K562 (cell line): Measurements from ENCODE around the gene BRAF. TPM values are rescaled to one million over a fixed set of nuclear protein-coding genes. Genes with fewer than 3 reads are reported as not detected.

Source experiments
- E2F6 ChIP-seq, 2 experiments: IDR thresholded peaks; 2 replicates each; pipeline ENCODE4 v1.6.1; 2011; ENCODE audit warnings: borderline replicate concordance in 1 of 2, control low read depth in 1 of 2, low read depth in 1 of 2, low read length in 1 of 2, mild to moderate bottlenecking in 1 of 2, mixed read lengths in 1 of 2, moderate library complexity in 1 of 2; ENCODE audit not compliant: insufficient read depth in 1 of 2, insufficient read length in 1 of 2, poor library complexity in 1 of 2, severe bottlenecking in 1 of 2; ENCODE audit errors: extremely low read depth in 1 of 2
- ETV5 ChIP-seq: sonication (generic); formaldehyde crosslinking; IDR thresholded peaks from 2 replicates; pipeline ENCODE4 v1.4.0; 2020; ENCODE audit warnings: low read depth, mild to moderate bottlenecking, missing genetic modification reagents
- EWSR1 ChIP-seq: fragments of 450-650 bp; IDR thresholded peaks from 2 replicates; pipeline ENCODE4 v1.6.1; 2018; ENCODE audit warnings: borderline replicate concordance, mild to moderate bottlenecking, low read depth, moderate library complexity; ENCODE audit not compliant: partially characterized antibody
- NBN ChIP-seq: fragments of 450-650 bp; IDR thresholded peaks from 2 replicates; pipeline ENCODE4 v1.6.1; 2016; ENCODE audit warnings: low read depth, mild to moderate bottlenecking
- NFATC3 ChIP-seq: fragments of 450-650 bp; IDR thresholded peaks from 2 replicates; pipeline ENCODE4 v1.6.1; 2017; ENCODE audit warnings: mild to moderate bottlenecking
- POLR2H ChIP-seq: IDR thresholded peaks from 2 replicates; pipeline ENCODE4 v1.6.1; 2016; ENCODE audit warnings: missing genetic modification characterization, low read depth, mild to moderate bottlenecking, control low read depth, missing compliant biosample characterization, moderate library complexity
- RUNX1 ChIP-seq: sonication (generic); IDR thresholded peaks from 2 replicates; pipeline ENCODE4 v1.6.1; 2016; ENCODE audit warnings: antibody characterized with exemption, low read depth
- SMAD1 ChIP-seq: fragments of 150-350 bp; IDR thresholded peaks from 2 replicates; pipeline ENCODE4 v1.6.1; 2014; ENCODE audit warnings: low read length, low read depth; ENCODE audit not compliant: partially characterized antibody
- SMARCA5 ChIP-seq: fragments of 450-650 bp; IDR thresholded peaks from 2 replicates; pipeline ENCODE4 v1.6.1; 2016
- TCF15 ChIP-seq: fragments of 250-450 bp; sonication (Bioruptor Pico); IDR thresholded peaks from 2 replicates; pipeline ENCODE4 v1.8.0; 2022; ENCODE audit warnings: moderate library complexity, mild to moderate bottlenecking, inconsistent platforms
- ZEB2 ChIP-seq: fragments of 450-650 bp; IDR thresholded peaks from 2 replicates; pipeline ENCODE4 v1.6.1; 2016
- ZFP1 ChIP-seq: fragments of 450-650 bp; formaldehyde crosslinking; IDR thresholded peaks from 2 replicates; pipeline ENCODE4 v1.4.0; 2020; ENCODE audit warnings: mild to moderate bottlenecking, mixed read lengths
- ZNF3 ChIP-seq: fragments of 250-450 bp; sonication (Bioruptor Pico); IDR thresholded peaks from 2 replicates; pipeline ENCODE4 v1.5.0; 2021; ENCODE audit warnings: mild to moderate bottlenecking, moderate library complexity
- ZNF584 ChIP-seq: fragments of 200-800 bp; sonication (Bioruptor generic); IDR thresholded peaks from 2 replicates; pipeline ENCODE4 v1.6.1; 2016; ENCODE audit warnings: low read depth, mild to moderate bottlenecking, missing genetic modification characterization, missing compliant biosample characterization
- polyA plus RNA-seq, 8 experiments: library from polyadenylated mRNA; depleted of rRNA in 4 of 8; stranded (reverse) in 5 of 8; unstranded in 3 of 8; fragments of >200 nt; fragmentation: Nextera tagmentation in 2 of 8; fragmentation: Illumina TruSeq in 1 of 8; extraction: Ambion mirVana in 2 of 8; extraction: Trizol in 1 of 8; gene quantifications; 2 replicates each; pipeline versions ENCODE4 v1.2.1 to v1.2.3, GENCODE V29; 2011 to 2014; ENCODE audit warnings: inconsistent platforms in 1 of 8, missing spikeins in 1 of 8
- total RNA-seq, 7 experiments: library from RNA; depleted of rRNA in 6 of 7; stranded (reverse); fragments of >200 nt in 6 of 7; fragmentation: Illumina TruSeq in 2 of 7; extraction: Trizol in 2 of 7; gene quantifications; 2 replicates each; pipeline versions ENCODE4 v1.2.1 to v1.2.3, GENCODE V29; 2011 to 2021; ENCODE audit warnings: low replicate concordance in 1 of 7
- TF ChIP-seq, protein P1 (sequence below): sonication (generic); formaldehyde crosslinking; IDR thresholded peaks from 2 replicates; pipeline ENCODE4 v1.8.0; 2022; ENCODE audit warnings: mild to moderate bottlenecking, low read depth, missing genetic modification reagents
- TF ChIP-seq, protein P2 (sequence below): fragments of 450-650 bp; formaldehyde crosslinking; IDR thresholded peaks from 2 replicates; pipeline ENCODE4 v1.4.0; 2022; ENCODE audit warnings: missing genetic modification characterization

The BRAF gene
- total and polyA plus RNA-seq, 9 of the 15 experiments (the other 6 are each of a cell fraction or from before 2014, with no cell fraction given), result 3.6 to 38.3 (median 21.9) TPM

DNA sequence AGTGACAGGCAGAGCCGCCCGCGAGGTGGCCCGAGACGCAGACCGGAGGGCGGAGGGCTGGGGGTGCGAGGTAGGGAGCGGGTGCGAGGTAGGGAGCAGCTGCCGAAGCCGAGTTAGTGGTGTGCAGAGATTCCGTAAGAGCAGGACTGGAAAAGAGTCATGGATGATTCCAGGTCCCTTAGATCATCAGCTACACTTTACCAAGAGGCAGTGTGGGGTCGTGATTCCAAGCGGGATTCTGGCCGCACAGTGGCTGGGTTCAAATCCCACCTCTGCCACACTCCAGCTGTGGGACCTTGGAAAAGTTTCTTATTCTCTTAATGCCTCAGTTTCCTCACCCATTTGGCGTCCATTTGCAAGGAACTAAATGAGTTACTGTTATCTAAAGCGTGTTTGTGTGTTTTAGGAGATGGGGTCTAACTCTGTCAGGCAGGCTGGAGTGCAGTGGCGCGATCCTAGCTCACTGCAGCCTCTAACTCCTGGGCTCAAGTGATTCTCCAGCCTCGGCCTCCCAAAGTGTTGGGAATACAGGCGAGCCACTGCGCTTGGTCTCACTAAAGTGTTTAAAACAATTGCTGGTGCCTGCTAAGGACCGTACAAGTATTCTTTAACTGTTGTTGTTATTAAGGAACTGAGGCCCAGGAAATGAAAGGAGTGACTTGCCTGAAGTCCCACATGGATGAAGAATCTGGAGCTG lies 227.1 kb downstream of the BRAF start (continued):
- TF ChIP-seq E2F6 (IDR thresholded peaks at IDR 0.05; ENCODE audit: borderline replicate concordance in 1 of 2, extremely low read depth in 1 of 2, insufficient read depth in 1 of 2, insufficient read length in 1 of 2, low read depth in 1 of 2, low read length in 1 of 2, poor library complexity in 1 of 2, severe bottlenecking in 1 of 2) (no peak), RUNX1 (no peak), ZNF584 (0 out of 2 replicates have a peak, but pooled peaks have one; percentile 16), SMAD1 (no peak), ZNF3 (CRISPR knock-in tag) (no peak), ZEB2 (0 out of 2 replicates have a peak, but pooled peaks have one; percentile 15), ETV5 (no peak), SMARCA5 (peak; percentile 39; the same call in 1 of the 2 replicates), EWSR1 (no peak), NFATC3 (no peak), POLR2H (tag) (no peak), NBN (0 out of 2 replicates have a peak, but pooled peaks have one; percentile 11), ZFP1 (CRISPR knock-in tag) (no peak), TCF15 (0 out of 2 replicates have a peak, but pooled peaks have one; percentile 20)
- TF ChIP-seq, protein P1, sequence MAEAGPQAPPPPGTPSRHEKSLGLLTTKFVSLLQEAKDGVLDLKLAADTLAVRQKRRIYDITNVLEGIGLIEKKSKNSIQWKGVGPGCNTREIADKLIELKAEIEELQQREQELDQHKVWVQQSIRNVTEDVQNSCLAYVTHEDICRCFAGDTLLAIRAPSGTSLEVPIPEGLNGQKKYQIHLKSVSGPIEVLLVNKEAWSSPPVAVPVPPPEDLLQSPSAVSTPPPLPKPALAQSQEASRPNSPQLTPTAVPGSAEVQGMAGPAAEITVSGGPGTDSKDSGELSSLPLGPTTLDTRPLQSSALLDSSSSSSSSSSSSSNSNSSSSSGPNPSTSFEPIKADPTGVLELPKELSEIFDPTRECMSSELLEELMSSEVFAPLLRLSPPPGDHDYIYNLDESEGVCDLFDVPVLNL (CRISPR knock-in tag), result no peak
- TF ChIP-seq, protein P2, sequence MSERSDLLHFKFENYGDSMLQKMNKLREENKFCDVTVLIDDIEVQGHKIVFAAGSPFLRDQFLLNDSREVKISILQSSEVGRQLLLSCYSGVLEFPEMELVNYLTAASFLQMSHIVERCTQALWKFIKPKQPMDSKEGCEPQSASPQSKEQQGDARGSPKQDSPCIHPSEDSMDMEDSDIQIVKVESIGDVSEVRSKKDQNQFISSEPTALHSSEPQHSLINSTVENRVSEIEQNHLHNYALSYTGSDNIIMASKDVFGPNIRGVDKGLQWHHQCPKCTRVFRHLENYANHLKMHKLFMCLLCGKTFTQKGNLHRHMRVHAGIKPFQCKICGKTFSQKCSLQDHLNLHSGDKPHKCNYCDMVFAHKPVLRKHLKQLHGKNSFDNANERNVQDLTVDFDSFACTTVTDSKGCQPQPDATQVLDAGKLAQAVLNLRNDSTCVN (CRISPR knock-in tag), result 0 out of 2 replicates have a peak, but pooled peaks have one; percentile 44
